KMS-11 (cell line): ENCODE data around the gene BRSK2.

Source experiments
- H2AFZ ChIP-seq: fragments of 200-600 bp; sonication (generic); 2 replicates; pipeline ENCODE4 v1.6.1; 2016; ENCODE audit warnings: antibody characterized with exemption, mixed run types, low read depth
- H3K27ac ChIP-seq: fragments of 200-600 bp; sonication (generic); 2 replicates; pipeline ENCODE4 v1.6.1; 2016; ENCODE audit warnings: mild to moderate bottlenecking, mixed run types
- H3K27me3 ChIP-seq: fragments of 200-600 bp; sonication (generic); 2 replicates; pipeline ENCODE4 v1.6.1; 2017; ENCODE audit warnings: mild to moderate bottlenecking, low read depth, mixed run types, moderate library complexity; ENCODE audit not compliant: insufficient read depth
- H3K36me3 ChIP-seq: fragments of 200-600 bp; sonication (generic); 2 replicates; pipeline ENCODE4 v1.6.1; 2017; ENCODE audit warnings: mild to moderate bottlenecking, mixed run types; ENCODE audit not compliant: insufficient read depth
- H3K4me1 ChIP-seq: fragments of 200-600 bp; sonication (generic); 2 replicates; pipeline ENCODE4 v1.6.1; 2016; ENCODE audit warnings: mild to moderate bottlenecking, low read depth, mixed run types; ENCODE audit not compliant: poor library complexity, severe bottlenecking
- H3K4me2 ChIP-seq: fragments of 200-600 bp; sonication (generic); 2 replicates; pipeline ENCODE4 v1.7.0; 2016; ENCODE audit warnings: mild to moderate bottlenecking, mixed run types
- H3K4me3 ChIP-seq: fragments of 200-600 bp; sonication (generic); IDR thresholded peaks from 2 replicates; pipeline ENCODE4 v1.6.1; 2017; ENCODE audit warnings: low read depth, low read length, mixed read lengths; ENCODE audit not compliant: insufficient read depth
- H3K79me2 ChIP-seq: fragments of 200-600 bp; sonication (generic); 2 replicates; pipeline ENCODE4 v1.6.1; 2016; ENCODE audit warnings: low read depth, mixed run types; ENCODE audit not compliant: insufficient read depth
- H3K9ac ChIP-seq: fragments of 200-600 bp; sonication (generic); 2 replicates; pipeline ENCODE4 v1.6.1; 2016; ENCODE audit warnings: mild to moderate bottlenecking, mixed run types
- H4K20me1 ChIP-seq: fragments of 200-600 bp; sonication (generic); 2 replicates; pipeline ENCODE4 v1.6.1; 2016; ENCODE audit warnings: mild to moderate bottlenecking, mixed run types; ENCODE audit not compliant: insufficient read depth
- TF ChIP-seq, protein P1 (sequence below): fragments of 200-600 bp; sonication (generic); conservative IDR thresholded peaks from 2 replicates; pipeline ENCODE4 v1.6.1; 2017; ENCODE audit warnings: low read depth, mild to moderate bottlenecking, antibody characterized with exemption, low read length, moderate library complexity, mixed read lengths

Gene BRSK2

DNA sequence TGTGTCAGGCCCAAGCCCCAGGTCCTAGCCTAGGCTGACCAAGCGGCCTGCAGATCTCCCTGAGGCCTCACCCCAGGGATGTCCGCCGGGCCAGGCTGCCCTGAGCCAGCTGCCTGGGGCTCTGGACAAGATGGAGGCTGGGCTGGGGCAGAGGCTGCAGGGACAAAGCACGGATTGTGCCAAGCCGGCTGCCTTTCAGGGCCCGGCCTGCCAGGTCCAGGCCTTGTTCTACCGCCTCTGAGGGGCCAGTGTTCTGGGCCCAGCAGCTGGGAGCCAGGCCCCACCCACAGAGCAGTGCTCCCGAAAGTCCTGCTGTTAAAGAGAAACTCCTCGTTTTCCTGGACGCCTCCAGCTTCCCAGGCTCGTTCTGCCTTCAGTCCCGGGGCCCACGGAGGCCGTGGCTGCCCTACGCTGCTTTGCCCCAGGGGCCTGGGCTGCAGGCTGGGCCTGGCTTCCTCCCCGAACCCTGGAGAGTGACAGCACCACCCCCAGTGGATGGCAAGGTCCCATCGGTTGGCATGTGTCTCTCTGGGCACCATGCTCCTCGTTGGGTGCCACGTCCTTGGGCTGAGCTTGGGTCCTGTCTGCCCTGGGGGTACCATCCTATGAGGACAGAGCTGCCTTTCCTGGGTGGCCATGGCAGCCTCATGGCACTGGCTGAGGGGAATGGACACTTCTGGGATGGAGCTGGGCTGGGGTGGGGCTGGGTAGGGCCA is 7.6 kb downstream of the BRSK2 start:
- Histone ChIP-seq H3K79me2 (no peaks in the 10 kb centered on the region), H3K4me1 (no peaks in the 10 kb centered on the region), H4K20me1 (no peaks in the 10 kb centered on the region), H3K27me3 (peaks cover 49% of the 10 kb centered on the region), H3K4me2 (no peak overlapping the region), H3K4me3 (no peak overlapping the region), H2AFZ (no peak overlapping the region), H3K9ac (no peak overlapping the region), H3K27ac (no peak overlapping the region), H3K36me3 (no peaks in the 10 kb centered on the region)
- TF ChIP-seq, protein P1, sequence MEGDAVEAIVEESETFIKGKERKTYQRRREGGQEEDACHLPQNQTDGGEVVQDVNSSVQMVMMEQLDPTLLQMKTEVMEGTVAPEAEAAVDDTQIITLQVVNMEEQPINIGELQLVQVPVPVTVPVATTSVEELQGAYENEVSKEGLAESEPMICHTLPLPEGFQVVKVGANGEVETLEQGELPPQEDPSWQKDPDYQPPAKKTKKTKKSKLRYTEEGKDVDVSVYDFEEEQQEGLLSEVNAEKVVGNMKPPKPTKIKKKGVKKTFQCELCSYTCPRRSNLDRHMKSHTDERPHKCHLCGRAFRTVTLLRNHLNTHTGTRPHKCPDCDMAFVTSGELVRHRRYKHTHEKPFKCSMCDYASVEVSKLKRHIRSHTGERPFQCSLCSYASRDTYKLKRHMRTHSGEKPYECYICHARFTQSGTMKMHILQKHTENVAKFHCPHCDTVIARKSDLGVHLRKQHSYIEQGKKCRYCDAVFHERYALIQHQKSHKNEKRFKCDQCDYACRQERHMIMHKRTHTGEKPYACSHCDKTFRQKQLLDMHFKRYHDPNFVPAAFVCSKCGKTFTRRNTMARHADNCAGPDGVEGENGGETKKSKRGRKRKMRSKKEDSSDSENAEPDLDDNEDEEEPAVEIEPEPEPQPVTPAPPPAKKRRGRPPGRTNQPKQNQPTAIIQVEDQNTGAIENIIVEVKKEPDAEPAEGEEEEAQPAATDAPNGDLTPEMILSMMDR: no peak

DNA sequence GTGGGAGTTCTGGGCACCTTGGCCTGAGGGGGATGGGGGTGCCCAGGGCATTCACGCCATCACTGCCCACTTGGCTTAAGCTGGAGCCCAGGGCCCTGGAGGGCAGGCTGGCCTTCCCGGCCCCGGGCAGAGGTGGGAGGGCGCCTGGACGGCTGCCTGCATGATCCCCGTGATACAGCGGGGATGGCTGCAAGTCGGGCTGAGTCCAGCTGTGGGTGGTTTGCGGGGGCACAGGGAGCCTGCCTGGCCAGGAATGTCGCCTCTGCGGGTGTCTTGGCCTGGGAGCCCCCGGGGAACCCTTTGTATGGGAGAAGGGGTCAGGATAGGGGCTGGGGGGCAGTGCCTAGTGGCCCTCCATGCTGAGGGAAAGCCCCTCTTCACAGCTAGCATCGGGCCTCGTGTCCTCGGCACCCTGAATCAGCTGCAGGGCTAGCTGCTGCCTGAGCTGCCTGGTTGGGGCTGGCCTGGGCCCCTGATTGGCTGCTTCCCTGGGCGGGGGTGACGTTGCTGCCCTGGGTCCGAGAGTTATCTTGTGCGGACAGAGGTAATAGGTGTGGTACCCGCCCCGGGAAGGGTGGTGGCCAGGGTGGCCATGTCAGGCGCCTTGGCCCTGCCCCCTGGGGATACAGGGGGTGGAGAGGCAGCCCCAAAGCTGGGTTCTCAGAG is 8.3 kb downstream of the BRSK2 start:
- Histone ChIP-seq H3K4me1 (no peaks in the 10 kb centered on the region), H4K20me1 (no peaks in the 10 kb centered on the region), H3K27me3 (peaks cover 49% of the 10 kb centered on the region), H3K36me3 (no peaks in the 10 kb centered on the region), H3K4me2 (no peak overlapping the region), H3K9ac (no peak overlapping the region), H3K27ac (no peak overlapping the region), H3K79me2 (no peaks in the 10 kb centered on the region), H3K4me3 (no peak overlapping the region), H2AFZ (no peak overlapping the region)
- TF ChIP-seq, protein P1: no peak

DNA sequence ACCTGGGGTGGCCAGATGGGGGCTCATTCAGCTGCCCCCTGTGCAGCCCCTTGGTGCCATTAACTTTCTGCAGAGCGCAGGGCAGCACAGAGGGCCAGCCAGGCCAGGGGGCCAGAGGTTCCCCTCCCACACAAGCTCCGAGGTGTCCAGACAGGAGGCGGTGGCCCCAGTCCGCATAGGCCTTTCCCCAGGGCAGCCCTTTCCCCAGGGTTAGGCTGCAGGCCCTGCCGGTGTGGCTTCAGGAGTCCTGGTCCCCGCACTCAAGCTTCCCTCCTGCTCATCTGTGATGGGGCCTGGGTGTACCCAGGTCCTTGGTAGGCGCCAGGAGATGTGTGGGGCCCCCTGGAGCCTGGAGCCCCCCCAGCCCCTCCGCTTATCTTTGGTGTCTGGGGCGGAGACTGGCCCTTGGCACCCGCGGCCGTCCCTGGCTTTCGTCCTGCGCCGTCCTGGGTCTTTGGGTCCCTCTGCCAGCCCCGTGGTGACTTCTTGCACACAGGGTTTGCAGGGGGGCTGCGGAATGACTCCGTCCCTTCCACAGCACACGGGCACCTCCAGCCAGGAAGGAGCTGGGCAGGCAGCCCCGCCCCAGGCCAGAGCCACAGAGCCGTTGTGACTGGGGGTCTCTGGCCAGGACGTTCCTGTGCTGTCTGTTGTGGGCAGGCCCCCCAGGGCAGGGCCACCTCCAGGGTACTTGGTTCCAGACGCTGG is 8.9 kb downstream of the BRSK2 start:
- Histone ChIP-seq H3K9ac (no peak overlapping the region), H3K79me2 (no peaks in the 10 kb centered on the region), H3K36me3 (no peaks in the 10 kb centered on the region), H4K20me1 (no peaks in the 10 kb centered on the region), H3K27me3 (peaks cover 52% of the 10 kb centered on the region), H3K4me2 (no peak overlapping the region), H3K4me3 (no peak overlapping the region), H3K4me1 (no peaks in the 10 kb centered on the region), H2AFZ (no peak overlapping the region), H3K27ac (no peak overlapping the region)
- TF ChIP-seq, protein P1: no peak

DNA sequence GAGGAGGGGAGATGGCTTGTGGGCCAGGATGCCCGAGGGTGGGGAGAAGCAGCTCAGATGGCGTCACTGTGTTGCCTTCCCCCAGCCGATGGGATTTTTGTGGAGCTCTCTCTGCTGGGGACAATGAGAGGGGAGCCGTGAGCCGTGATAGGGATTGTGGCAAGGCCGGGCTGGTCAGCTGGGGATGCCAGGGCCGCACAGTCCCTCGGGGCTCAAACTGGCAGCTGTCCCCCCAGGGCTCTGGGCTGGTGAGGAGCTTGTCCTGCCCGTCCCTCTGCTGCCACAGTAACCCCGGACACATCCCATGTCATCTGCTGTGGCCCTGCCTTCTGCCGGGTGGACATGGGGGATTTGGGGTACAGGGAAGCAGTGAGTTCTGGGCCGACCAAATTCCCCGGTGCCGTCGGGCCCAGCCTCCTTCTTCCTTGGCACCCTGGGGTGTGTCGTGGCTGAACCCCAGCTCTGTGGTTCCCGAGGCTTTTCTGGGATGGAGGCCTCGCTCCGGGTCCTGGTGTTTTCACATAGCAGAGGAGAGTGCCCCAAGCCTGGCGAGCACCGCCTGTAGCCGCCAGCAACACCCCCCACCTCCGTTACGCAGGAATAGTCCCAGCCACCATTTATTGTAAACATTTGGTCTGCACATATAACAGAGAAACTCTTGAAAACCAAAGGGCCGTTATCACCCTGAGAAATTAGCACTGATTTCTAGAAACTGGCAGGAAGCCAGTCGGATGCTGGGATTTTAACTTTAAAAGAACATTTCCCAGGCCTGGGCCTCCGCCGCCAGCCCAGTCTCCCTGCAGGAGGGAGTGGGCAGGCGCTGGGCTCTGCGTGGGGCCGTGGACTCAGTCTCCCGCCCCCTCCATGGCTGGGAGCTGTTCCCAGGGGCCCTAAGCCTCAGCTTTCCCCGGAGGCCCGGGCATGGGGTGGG is 9.9 kb downstream of the BRSK2 start:
- no peaks in the 10 kb centered on the region for H3K4me1 ChIP-seq
- no peaks in the 10 kb centered on the region for H4K20me1 ChIP-seq
- H2AFZ ChIP-seq: no peak overlapping the region
- no peak overlapping the region for H3K9ac ChIP-seq
- H3K27me3 ChIP-seq: peaks cover 52% of the 10 kb centered on the region
- no peaks in the 10 kb centered on the region for H3K79me2 ChIP-seq
- H3K36me3 ChIP-seq: no peaks in the 10 kb centered on the region
- H3K4me3 ChIP-seq: no peak overlapping the region
- H3K27ac ChIP-seq: no peak overlapping the region
- TF ChIP-seq, protein P1: no peak
- H3K4me2 ChIP-seq: no peak overlapping the region
